Heart left ventricle (tissue), 16 donors: ENCODE results near the gene ISY1. TPM values are rescaled to one million over a fixed set of nuclear protein-coding genes. Genes with fewer than 3 reads are reported as not detected.
A peak's percentile ranks its signal among the peaks of the same experiment; 100 is the strongest.

Experiments used
- ATAC-seq, 4 donors: fragments of 200-7000 bp; cut with Tn5 transposase; one replicate each; pipeline ENCODE4 v1.9.1; 2020 to 2022; ENCODE audit warnings: moderate library complexity in 4 of 4, mild to moderate bottlenecking in 3 of 4, moderate number of reproducible peaks in 1 of 4
- DNase-seq, 5 donors: peaks; one replicate each; pipeline ENCODE4 v3.0.0-alpha.2; 2020
- H3K27ac ChIP-seq, 12 donors: fragments of 200-600 bp; sonication (generic) in 4 of 12; one replicate each; pipeline versions ENCODE4 v1.5.0 to v1.8.0; 2016 to 2022; ENCODE audit warnings: mild to moderate bottlenecking in 2 of 12
- H3K27me3 ChIP-seq, 9 donors: fragments of 200-600 bp; sonication (generic) in 2 of 9; one replicate each; pipeline versions ENCODE4 v1.5.1 to v1.8.0; 2016 to 2022; ENCODE audit warnings: mild to moderate bottlenecking in 3 of 9
- H3K36me3 ChIP-seq, 9 donors: fragments of 200-600 bp; sonication (generic) in 2 of 9; one replicate each; pipeline versions ENCODE4 v1.5.0 to v1.8.0; 2018 to 2022; ENCODE audit warnings: mild to moderate bottlenecking in 2 of 9
- H3K4me1 ChIP-seq, 12 donors: fragments of 200-600 bp; sonication (generic) in 4 of 12; one replicate each; pipeline versions ENCODE4 v1.5.0 to v1.8.0; 2016 to 2022; ENCODE audit warnings: mild to moderate bottlenecking in 3 of 12
- H3K4me3 ChIP-seq, 12 donors: fragments of 200-600 bp; sonication (generic) in 4 of 12; one replicate each; pipeline versions ENCODE4 v1.5.0 to v1.8.0; 2017 to 2022; ENCODE audit warnings: mild to moderate bottlenecking in 9 of 12, moderate library complexity in 4 of 12
- H3K9me3 ChIP-seq, 12 donors: fragments of 200-600 bp; sonication (generic) in 4 of 12; one replicate each; pipeline versions ENCODE4 v1.5.0 to v1.8.0; 2016 to 2022; ENCODE audit warnings: mild to moderate bottlenecking in 1 of 12
- CTCF ChIP-seq, 12 donors: fragments of 200-600 bp; sonication (generic) in 4 of 12; IDR thresholded peaks; one replicate each; pipeline versions ENCODE4 v1.5.0 to v1.8.0; 2018 to 2022; ENCODE audit warnings: antibody characterized with exemption in 12 of 12, mild to moderate bottlenecking in 5 of 12
- POLR2A ChIP-seq, 2 donors: fragments of 450-650 bp; IDR thresholded peaks; one replicate each; pipeline ENCODE4 v1.6.1; 2017; ENCODE audit warnings: antibody characterized with exemption in 2 of 2, mild to moderate bottlenecking in 2 of 2, moderate library complexity in 2 of 2
- WGBS, 4 donors: extraction: QIAGEN DNeasy Blood & Tissue Kit in 2 of 4; methylation state at CpG; one replicate each; pipeline versions ENCODE4 v1.1.5 to v1.1.7; 2013 to 2018; 5-methylcytosine and 5-hydroxymethylcytosine counted together
- intact Hi-C, 10 donors: fragments of 100-400 bp; cut with DNase I; formaldehyde crosslinking; loops; one replicate each; pipeline versions ENCODE4 v1.11.1 to v1.14.2; 2022
- polyA plus RNA-seq, 2 donors: library from polyadenylated mRNA; stranded (reverse); fragments of 200-250 nt; gene quantifications; one replicate each; pipeline ENCODE4 v1.2.3, GENCODE V29; 2013
- total RNA-seq, 9 donors: library from RNA; depleted of rRNA in 2 of 9; stranded (reverse); fragments of >200 nt in 2 of 9; fragmentation: NEBNext Ultra II Directional in 3 of 9; extraction: Animal tissue kit (Norgen Biotek cat#: 25700) in 3 of 9; gene quantifications; one replicate each; pipeline versions ENCODE4 v1.1.0 to v1.2.4, GENCODE V29; 2016 to 2023
- donor health status: ischemic (EF 13 %, LVEDD 7.1; RV severe dilation, severe dysfunction).
- donor health status: healthy with polysubstance abuse.
- donor health status: DM: no; HTN: yes; CAD: no.
- donor health status: DM: no; HTN: no; CAD: no.
- donor health status: ischemic (EF 25% LVEDD 6.9; RV normal size, moderate dysfunction).
- donor health status: ischemic (EF 25% LVEDD 5.7; RV mildly dilated, moderate dysfunction).
- donor health status: healthy.
- donor health status: DM: yes; HTN: yes; CAD: no.
- donor health status: ischemic (EF 35%, LVEDD 5.7; RV mildly dilated, moderate dysfunction).
- donor health status: nonischemic (EF 11% LVEDD 7.7; RV severe dilation, severe dysfunction).
- donor health status: DM: yes; HTN: yes; CAD: no.
- donor health status: PGD.
- donor health status: ischemic (EF 29% LVEDD 5.4; RV normal size, mild dysfunction).
- donor health status: nonischemic (EF 23%, LVEDD 6.1; RV moderate dilation, normal function).

The ISY1 gene
- total and polyA plus RNA-seq, 11 donors, result 14.9 to 31.2 (median 24.5) TPM

- Histone ChIP-seq H3K4me3 (peak overlapping the region; percentile 58 to 99 (median 85)), H3K27me3 (no peaks in the 10 kb centered on the region), H3K4me1 (peaks cover 9 to 63% (median 40%) of the 10 kb centered on the region in 12 donors), H3K9me3 (no peaks in the 10 kb centered on the region), H3K27ac (peak overlapping the region; percentile 92 to 100 (median 98)), H3K36me3 (peaks cover 0 to 13% (median 5%) of the 10 kb centered on the region in 9 donors)
- WGBS, 4 donors, result 0 to 4% (median 1%) methylated on average over 5 of the region's 5 CpGs
- DNase-seq, result peak in 3 of 5 donors; percentile 25 to 53 (median 40)
- intact Hi-C loops, result loop anchor here in 8 of 10 donors (1.0 to 5.0 kb wide), 4 partner anchors 41 to 63 kb away; partner anchors contain the start of genes COPG1 (in 5 of the 8) and RAB43 (in 1 of the 8)
- TF ChIP-seq CTCF (IDR thresholded peaks at IDR 0.05), result no peak
- ATAC-seq, result peak in 3 of 4 donors; percentile 6 to 30 (median 23)
These were observed 23.5 kb upstream of the ISY1 start for GRCh38 chr3:129184396-129184657.

- H3K4me3 ChIP-seq, result peak within 1 kb of the TSS; percentile 66 to 99 (median 88)
- TF ChIP-seq POLR2A (IDR thresholded peaks at IDR 0.05) (peak; percentile 76 to 99), CTCF (IDR thresholded peaks at IDR 0.05) (no peak)
- H3K4me1 ChIP-seq, result peaks cover 10 to 68% (median 45%) of the 10 kb centered on the region in 12 donors
- intact Hi-C loops, result loop anchor here in 8 of 10 donors (1.0 to 5.0 kb wide), 6 partner anchors 21 to 64 kb away; partner anchors contain the start of genes COPG1 (in 5 of the 8) and RAB43 (in 1 of the 8)
- 0% methylated on average over 14 to 83 of the region's 83 CpGs for WGBS, 4 donors
- H3K9me3 ChIP-seq, result no peaks in the 10 kb centered on the region
- no peaks in the 10 kb centered on the region for H3K27me3 ChIP-seq
- peak; percentile 95 to 97 (median 95) for DNase-seq
- peak within 1 kb of the TSS; percentile 92 to 100 (median 98) for H3K27ac ChIP-seq
- peak; percentile 97 to 99 (median 98) for ATAC-seq
- peaks cover 0 to 18% (median 9%) of the 10 kb centered on the region in 9 donors for H3K36me3 ChIP-seq
These were observed 22.9 kb upstream of the ISY1 start, which contains the start of gene CNBP for GRCh38 chr3:129183569-129184395. TSS of gene CNBP (minus strand) at chr3:129183896. CDS start at chr3:129171757, 12,139 bp downstream.

GRCh38 chr3:129182390-129183185, 21.7 kb upstream of the ISY1 start:
- WGBS, 4 donors, result 0% methylated on average over 24 of the region's 24 CpGs
- ATAC-seq (peak in 2 of 4 donors; percentile 0 to 5), DNase-seq (peak in 1 of 5 donors; percentile 24)
- Histone ChIP-seq H3K36me3 (peaks cover 0 to 30% (median 21%) of the 10 kb centered on the region in 9 donors), H3K4me3 (peak overlapping the region; percentile 66 to 99 (median 88)), H3K9me3 (no peaks in the 10 kb centered on the region), H3K27me3 (no peaks in the 10 kb centered on the region), H3K27ac (peak overlapping the region; percentile 92 to 100 (median 98)), H3K4me1 (peaks cover 17 to 78% (median 57%) of the 10 kb centered on the region in 12 donors)
- TF ChIP-seq CTCF (IDR thresholded peaks at IDR 0.05) (no peak), POLR2A (IDR thresholded peaks at IDR 0.05) (no peak)
- intact Hi-C loops, result loop anchor here in 8 of 10 donors (2.0 to 5.0 kb wide), 5 partner anchors 20 to 65 kb away; partner anchors contain the start of genes COPG1 (in 5 of the 8) and RAB43 (in 1 of the 8)
